ENCODE results near the gene RTEL1. TPM values are rescaled to one million over a fixed set of nuclear protein-coding genes. Genes with fewer than 3 reads are reported as not detected.
A peak's percentile ranks its signal among the peaks of the same experiment; 100 is the strongest.
"Not testable (repeated sequence)": the region's sequence is repeated elsewhere in the genome, so short reads cannot be mapped to it uniquely, and the experiment has no call there.

Gene RTEL1
- total RNA-seq, 2 donors from 2014 or later: 4.8 to 9.2 TPM

- TF ChIP-seq CTCF (IDR thresholded peaks at IDR 0.05): peak in 1 of 2 donors; percentile 58
- H3K4me1 ChIP-seq; H3K27ac ChIP-seq; H3K27me3 ChIP-seq; DNase-seq (ENCODE audit: low spot score); H3K9me3 ChIP-seq; H3K4me3 ChIP-seq: not testable (repeated sequence)
- peaks cover 28% of the 10 kb centered on the region for H3K36me3 ChIP-seq
Measured at GRCh38 chr20:63613863-63614594, 44.1 kb upstream of the RTEL1 start.

GRCh38 chr20:63617092-63617875, 40.8 kb upstream of the RTEL1 start:
- Histone ChIP-seq H3K9me3 (no peaks in the 10 kb centered on the region), H3K4me3 (no peak overlapping the region), H3K27me3 (no peaks in the 10 kb centered on the region), H3K27ac (no peak overlapping the region), H3K36me3 (peaks cover 30% of the 10 kb centered on the region), H3K4me1 (peaks cover 0 to 5% of the 10 kb centered on the region in 2 donors)
- no peak for DNase-seq (ENCODE audit: low spot score)
- TF ChIP-seq CTCF (IDR thresholded peaks at IDR 0.05): no peak

GRCh38 chr20:63617876-63618265, 40.2 kb upstream of the RTEL1 start:
- H3K36me3 ChIP-seq: peaks cover 30% of the 10 kb centered on the region
- H3K4me3 ChIP-seq: no peak overlapping the region
- TF ChIP-seq CTCF (IDR thresholded peaks at IDR 0.05): no peak
- H3K27me3 ChIP-seq: no peaks in the 10 kb centered on the region
- DNase-seq (ENCODE audit: low spot score): no peak
- no peak overlapping the region for H3K27ac ChIP-seq
- no peaks in the 10 kb centered on the region for H3K9me3 ChIP-seq
- H3K4me1 ChIP-seq: no peaks in the 10 kb centered on the region

GRCh38 chr20:63618291-63618980, 39.7 kb upstream of the RTEL1 start:
- Histone ChIP-seq H3K27ac (no peak overlapping the region), H3K9me3 (no peaks in the 10 kb centered on the region), H3K36me3 (peaks cover 30% of the 10 kb centered on the region), H3K27me3 (no peaks in the 10 kb centered on the region), H3K4me1 (no peaks in the 10 kb centered on the region), H3K4me3 (no peak overlapping the region)
- no peak for DNase-seq (ENCODE audit: low spot score)
- no peak for TF ChIP-seq CTCF (IDR thresholded peaks at IDR 0.05)

- H3K27ac ChIP-seq: no peak overlapping the region
- H3K9me3 ChIP-seq: no peaks in the 10 kb centered on the region
- no peak for TF ChIP-seq CTCF (IDR thresholded peaks at IDR 0.05)
- H3K4me1 ChIP-seq: no peaks in the 10 kb centered on the region
- no peaks in the 10 kb centered on the region for H3K27me3 ChIP-seq
- no peak for DNase-seq (ENCODE audit: low spot score)
- H3K4me3 ChIP-seq: no peak overlapping the region
- H3K36me3 ChIP-seq: peaks cover 30% of the 10 kb centered on the region
Measured at GRCh38 chr20:63619086-63619485, 39.0 kb upstream of the RTEL1 start.

Data from right atrium auricular region (tissue), 2 donors.